Measurements from ENCODE around the gene USP6NL.

- TF ChIP-seq ZNF408 (CRISPR knock-in tag; IDR thresholded peaks at IDR 0.05; ENCODE audit: low read depth), result no peak
- no peak for TF ChIP-seq SNAPC5 (CRISPR knock-in tag; IDR thresholded peaks at IDR 0.05)
- no peak for TF ChIP-seq YY1 (IDR thresholded peaks at IDR 0.05; ENCODE audit: borderline replicate concordance in 1 of 3, control insufficient read depth in 1 of 3, extremely low read depth in 1 of 3, insufficient read depth in 3 of 3, insufficient read length in 1 of 3, insufficient replicate concordance in 2 of 3, low read depth in 1 of 3, low read length in 2 of 3)
- TF ChIP-seq ZNF274 (IDR thresholded peaks at IDR 0.05; ENCODE audit: borderline replicate concordance, low read depth, low read length), result no peak
- no peak for TF ChIP-seq FIP1L1 (IDR thresholded peaks at IDR 0.05; ENCODE audit: low read depth, low read length, poor library complexity, severe bottlenecking)
- no peak for TF ChIP-seq SMARCA4 (IDR thresholded peaks at IDR 0.05)
These were observed 75.2 kb downstream of the USP6NL start for GRCh38 chr10:11536228-11536627.
